Measurements from ENCODE around the gene CMIP.

GRCh38 chr16:81500833-81501521 lies 56.4 kb downstream of the CMIP start:
- TF ChIP-seq CTCF (IDR thresholded peaks at IDR 0.05) = no peak
- TF ChIP-seq POLR2A (IDR thresholded peaks at IDR 0.05) = no peak
